GM13976 (cell line): ENCODE data around the gene GSN.

Experiments
- DNase-seq: peaks from one replicate; pipeline ENCODE4 v3.0.0; 2012; ENCODE audit warnings: low spot score
- CTCF ChIP-seq: IDR thresholded peaks from 2 replicates; pipeline ENCODE4 v1.5.1; 2012; ENCODE audit warnings: borderline replicate concordance, mild to moderate bottlenecking; ENCODE audit not compliant: insufficient read depth; ENCODE audit errors: extremely low read depth, missing control alignments, control extremely low read depth
- in situ Hi-C: fragments of 300-500 bp; cut with MboI; formaldehyde crosslinking; loops from one replicate; pipeline ENCODE4 v1.12.0; 2022; ENCODE audit warnings: low sequenced_read_pairs, mixed read lengths, inconsistent platforms; ENCODE audit not compliant: unreplicated experiment

Gene GSN

GRCh38 chr9:121277518-121278295 is 9.7 kb downstream of the GSN start:
- no peak for TF ChIP-seq CTCF
- in situ Hi-C loops = no loop called here
- no peak for DNase-seq

DNA sequence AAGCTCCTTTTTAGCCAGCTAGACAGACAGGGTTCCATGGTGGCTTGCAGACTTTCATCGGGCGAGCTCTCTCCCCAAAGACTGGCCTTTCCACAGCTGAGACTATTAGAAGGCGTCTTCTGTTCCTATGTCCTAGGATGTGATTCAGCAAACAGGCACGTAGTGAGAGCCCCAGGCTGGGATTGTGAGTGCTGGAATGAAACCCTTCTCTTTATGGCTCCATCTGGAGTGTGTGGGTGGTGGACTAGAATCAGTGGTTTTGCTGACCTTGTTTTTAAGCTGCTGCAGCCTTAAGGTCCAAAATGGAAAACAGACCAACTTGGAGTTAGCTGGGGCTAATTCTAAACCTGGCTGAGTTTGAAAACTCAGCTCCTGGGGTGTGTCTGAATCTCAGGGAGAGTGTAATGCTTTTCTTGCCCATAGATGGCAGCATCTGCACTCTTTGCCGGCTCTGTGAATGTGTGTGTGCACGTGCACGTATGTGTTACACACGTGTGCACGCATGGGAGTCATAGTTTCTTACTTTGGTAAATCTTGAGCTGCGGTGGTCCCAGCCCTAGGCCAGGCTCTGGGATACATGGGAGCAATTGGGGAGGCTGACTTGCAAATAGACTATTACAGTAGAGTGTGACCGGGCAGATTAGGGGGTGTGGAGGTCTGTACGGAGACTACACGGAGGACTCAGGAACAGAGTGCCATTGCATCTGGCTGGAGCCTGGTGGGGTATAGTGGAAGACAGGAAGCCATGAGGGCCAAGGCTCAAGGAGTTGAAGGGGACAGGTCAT is 10.7 kb downstream of the GSN start:
- peak; percentile 66 for DNase-seq
- peak; percentile 40 for TF ChIP-seq CTCF
- in situ Hi-C loops = no loop called here

- in situ Hi-C loops = no loop called here
- no peak for DNase-seq
- TF ChIP-seq CTCF = no peak
These were observed 11.9 kb downstream of the GSN start for GRCh38 chr9:121279776-121280388.

- in situ Hi-C loops = no loop called here
- DNase-seq = no peak
- no peak for TF ChIP-seq CTCF
These were observed 13.0 kb downstream of the GSN start for GRCh38 chr9:121280715-121281613.

DNA sequence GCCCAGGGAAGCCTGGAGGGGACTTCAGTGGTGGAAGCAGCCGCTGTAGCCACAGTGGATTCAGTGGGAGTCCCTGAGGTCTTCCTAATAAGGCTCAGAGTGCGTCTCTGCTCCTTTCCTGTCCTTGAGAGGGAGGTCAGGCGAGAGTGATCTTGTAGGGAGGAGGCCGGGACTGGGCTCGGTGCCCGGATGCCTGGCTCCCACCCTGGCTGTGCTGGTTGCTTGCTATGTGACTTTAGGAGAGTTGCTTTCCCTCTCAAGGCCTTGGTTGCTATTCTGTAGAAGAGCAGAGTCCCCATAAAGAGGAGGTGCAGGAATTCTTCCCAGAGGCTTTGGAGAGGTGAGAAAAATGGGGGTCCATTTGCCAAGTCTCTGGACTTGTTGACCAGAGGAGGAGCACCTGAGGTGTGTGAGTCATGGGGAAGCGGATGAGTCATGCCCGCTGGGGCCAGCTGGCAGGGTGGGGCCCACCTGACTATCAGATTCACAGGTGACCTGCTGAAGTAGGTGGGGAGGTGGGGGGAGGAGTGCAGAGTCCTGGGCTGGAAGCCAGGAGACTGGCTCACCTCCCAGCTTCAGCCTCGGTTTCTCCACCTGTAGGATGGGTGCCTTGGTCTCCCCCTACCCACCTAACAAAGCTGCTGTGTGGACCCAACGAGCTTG is 13.8 kb downstream of the GSN start:
- in situ Hi-C loops = no loop called here
- no peak for DNase-seq
- no peak for TF ChIP-seq CTCF
